Heart left ventricle (tissue), 16 donors: ENCODE measurements around the gene KCND3. TPM values are rescaled to one million over a fixed set of nuclear protein-coding genes. Genes with fewer than 3 reads are reported as not detected.

Source experiments
- ATAC-seq, 4 donors: fragments of 200-7000 bp; cut with Tn5 transposase; one replicate each; pipeline ENCODE4 v1.9.1; 2020 to 2022; ENCODE audit warnings: moderate library complexity in 4 of 4, mild to moderate bottlenecking in 3 of 4, moderate number of reproducible peaks in 1 of 4
- DNase-seq, 5 donors: peaks; one replicate each; pipeline ENCODE4 v3.0.0-alpha.2; 2020
- H3K27ac ChIP-seq, 12 donors: fragments of 200-600 bp; sonication (generic) in 4 of 12; one replicate each; pipeline versions ENCODE4 v1.5.0 to v1.8.0; 2016 to 2022; ENCODE audit warnings: mild to moderate bottlenecking in 2 of 12
- H3K27me3 ChIP-seq, 9 donors: fragments of 200-600 bp; sonication (generic) in 2 of 9; one replicate each; pipeline versions ENCODE4 v1.5.1 to v1.8.0; 2016 to 2022; ENCODE audit warnings: mild to moderate bottlenecking in 3 of 9
- H3K36me3 ChIP-seq, 9 donors: fragments of 200-600 bp; sonication (generic) in 2 of 9; one replicate each; pipeline versions ENCODE4 v1.5.0 to v1.8.0; 2018 to 2022; ENCODE audit warnings: mild to moderate bottlenecking in 2 of 9
- H3K4me1 ChIP-seq, 12 donors: fragments of 200-600 bp; sonication (generic) in 4 of 12; one replicate each; pipeline versions ENCODE4 v1.5.0 to v1.8.0; 2016 to 2022; ENCODE audit warnings: mild to moderate bottlenecking in 3 of 12
- H3K4me3 ChIP-seq, 12 donors: fragments of 200-600 bp; sonication (generic) in 4 of 12; one replicate each; pipeline versions ENCODE4 v1.5.0 to v1.8.0; 2017 to 2022; ENCODE audit warnings: mild to moderate bottlenecking in 9 of 12, moderate library complexity in 4 of 12
- H3K9me3 ChIP-seq, 12 donors: fragments of 200-600 bp; sonication (generic) in 4 of 12; one replicate each; pipeline versions ENCODE4 v1.5.0 to v1.8.0; 2016 to 2022; ENCODE audit warnings: mild to moderate bottlenecking in 1 of 12
- CTCF ChIP-seq, 12 donors: fragments of 200-600 bp; sonication (generic) in 4 of 12; IDR thresholded peaks; one replicate each; pipeline versions ENCODE4 v1.5.0 to v1.8.0; 2018 to 2022; ENCODE audit warnings: antibody characterized with exemption in 12 of 12, mild to moderate bottlenecking in 5 of 12
- POLR2A ChIP-seq, 2 donors: fragments of 450-650 bp; IDR thresholded peaks; one replicate each; pipeline ENCODE4 v1.6.1; 2017; ENCODE audit warnings: antibody characterized with exemption in 2 of 2, mild to moderate bottlenecking in 2 of 2, moderate library complexity in 2 of 2
- WGBS, 4 donors: extraction: QIAGEN DNeasy Blood & Tissue Kit in 2 of 4; methylation state at CpG; one replicate each; pipeline versions ENCODE4 v1.1.5 to v1.1.7; 2013 to 2018; 5-methylcytosine and 5-hydroxymethylcytosine counted together
- intact Hi-C, 10 donors: fragments of 100-400 bp; cut with DNase I; formaldehyde crosslinking; loops; one replicate each; pipeline versions ENCODE4 v1.11.1 to v1.14.2; 2022
- polyA plus RNA-seq, 2 donors: library from polyadenylated mRNA; stranded (reverse); fragments of 200-250 nt; gene quantifications; one replicate each; pipeline ENCODE4 v1.2.3, GENCODE V29; 2013
- total RNA-seq, 9 donors: library from RNA; depleted of rRNA in 2 of 9; stranded (reverse); fragments of >200 nt in 2 of 9; fragmentation: NEBNext Ultra II Directional in 3 of 9; extraction: Animal tissue kit (Norgen Biotek cat#: 25700) in 3 of 9; gene quantifications; one replicate each; pipeline versions ENCODE4 v1.1.0 to v1.2.4, GENCODE V29; 2016 to 2023
- donor health status: ischemic (EF 13 %, LVEDD 7.1; RV severe dilation, severe dysfunction).
- donor health status: healthy with polysubstance abuse.
- donor health status: DM: no; HTN: yes; CAD: no.
- donor health status: DM: no; HTN: no; CAD: no.
- donor health status: ischemic (EF 25% LVEDD 6.9; RV normal size, moderate dysfunction).
- donor health status: ischemic (EF 25% LVEDD 5.7; RV mildly dilated, moderate dysfunction).
- donor health status: healthy.
- donor health status: DM: yes; HTN: yes; CAD: no.
- donor health status: ischemic (EF 35%, LVEDD 5.7; RV mildly dilated, moderate dysfunction).
- donor health status: nonischemic (EF 11% LVEDD 7.7; RV severe dilation, severe dysfunction).
- donor health status: DM: yes; HTN: yes; CAD: no.
- donor health status: PGD.
- donor health status: ischemic (EF 29% LVEDD 5.4; RV normal size, mild dysfunction).
- donor health status: nonischemic (EF 23%, LVEDD 6.1; RV moderate dilation, normal function).

KCND3 gene
- total and polyA plus RNA-seq, 11 donors = 7.2 to 23.0 (median 15.3) TPM

DNA sequence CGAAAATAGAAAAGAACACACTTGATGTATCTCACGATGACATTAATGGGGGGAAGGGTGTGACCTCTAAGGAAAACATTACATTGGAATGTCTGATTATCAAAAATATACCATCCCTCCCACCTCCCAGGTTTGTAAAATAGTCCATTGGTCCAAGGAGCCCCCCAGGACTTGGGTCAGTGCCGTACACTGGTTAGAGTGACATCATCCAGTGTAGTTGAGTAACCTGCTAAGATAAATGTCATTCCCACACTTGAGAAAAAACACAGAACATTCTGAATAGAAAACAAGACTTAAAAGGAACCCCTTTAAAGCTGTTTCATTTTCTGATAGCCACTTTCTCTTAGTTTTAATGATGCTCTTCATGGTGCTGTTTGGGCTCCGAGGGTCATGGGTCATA lies 218.6 kb downstream of the KCND3 start:
- peak in 1 of 4 donors; percentile 23 for ATAC-seq

GRCh38 chr1:111769517-111770146 lies 219.8 kb downstream of the KCND3 start:
- Histone ChIP-seq H3K36me3 (peaks cover 0 to 66% (median 42%) of the 10 kb centered on the region in 9 donors), H3K27ac (no peak overlapping the region)
- 36 to 44% (median 39%) methylated on average over 6 of the region's 6 CpGs for WGBS, 4 donors

More for the DNA sequence above, 218.6 kb downstream of the KCND3 start:
- Histone ChIP-seq H3K27me3 (no peaks in the 10 kb centered on the region), H3K4me1 (peaks cover 0 to 3% (median 0%) of the 10 kb centered on the region in 12 donors), H3K4me3 (no peak overlapping the region), H3K9me3 (no peaks in the 10 kb centered on the region), H3K36me3 (peaks cover 0 to 53% (median 29%) of the 10 kb centered on the region in 9 donors), H3K27ac (peak overlapping the region in 1 of 12 donors; percentile 13)
- TF ChIP-seq CTCF (IDR thresholded peaks at IDR 0.05) (no peak), POLR2A (IDR thresholded peaks at IDR 0.05) (no peak)
- DNase-seq = no peak
- intact Hi-C loops = loop anchor here in 2 of 10 donors (5.0 to 10.0 kb wide), 2 partner anchors 546 to 549 kb away; partner anchors contain the start of gene CHI3L2 (in 1 of the 2)
- 73 to 81% (median 74%) methylated on average over 4 of the region's 4 CpGs for WGBS, 4 donors

GRCh38 chr1:111768625-111769024 lies 220.8 kb downstream of the KCND3 start:
- H3K4me1 ChIP-seq = peaks cover 0 to 3% (median 0%) of the 10 kb centered on the region in 12 donors
- DNase-seq (no peak), ATAC-seq (no peak)
- no peaks in the 10 kb centered on the region for H3K9me3 ChIP-seq
- H3K4me3 ChIP-seq = no peak overlapping the region
- intact Hi-C loops = loop anchor here in 8 of 10 donors (1.0 to 10.0 kb wide), 6 partner anchors 111 to 546 kb away; partner anchors contain the start of gene CHI3L2 (in 2 of the 8)
- H3K27me3 ChIP-seq = no peaks in the 10 kb centered on the region
- peaks cover 0 to 74% (median 52%) of the 10 kb centered on the region in 9 donors for H3K36me3 ChIP-seq
- TF ChIP-seq POLR2A (IDR thresholded peaks at IDR 0.05) = no peak
- no peak overlapping the region for H3K27ac ChIP-seq

More at GRCh38 chr1:111769517-111770146, 219.8 kb downstream of the KCND3 start:
- TF ChIP-seq POLR2A (IDR thresholded peaks at IDR 0.05) = no peak
- TF ChIP-seq CTCF (IDR thresholded peaks at IDR 0.05) = peak; percentile 71 to 89 (median 79)
- peak in 3 of 4 donors; percentile 41 to 48 (median 42) for ATAC-seq
- Histone ChIP-seq H3K4me1 (peaks cover 0 to 3% (median 0%) of the 10 kb centered on the region in 12 donors), H3K9me3 (no peaks in the 10 kb centered on the region), H3K4me3 (no peak overlapping the region), H3K27me3 (no peaks in the 10 kb centered on the region)
- peak in 1 of 5 donors; percentile 31 for DNase-seq
- intact Hi-C loops = loop anchor here in 8 of 10 donors (1.0 to 10.0 kb wide), 6 partner anchors 112 to 547 kb away; partner anchors contain the start of gene CHI3L2 (in 3 of the 8)

DNA sequence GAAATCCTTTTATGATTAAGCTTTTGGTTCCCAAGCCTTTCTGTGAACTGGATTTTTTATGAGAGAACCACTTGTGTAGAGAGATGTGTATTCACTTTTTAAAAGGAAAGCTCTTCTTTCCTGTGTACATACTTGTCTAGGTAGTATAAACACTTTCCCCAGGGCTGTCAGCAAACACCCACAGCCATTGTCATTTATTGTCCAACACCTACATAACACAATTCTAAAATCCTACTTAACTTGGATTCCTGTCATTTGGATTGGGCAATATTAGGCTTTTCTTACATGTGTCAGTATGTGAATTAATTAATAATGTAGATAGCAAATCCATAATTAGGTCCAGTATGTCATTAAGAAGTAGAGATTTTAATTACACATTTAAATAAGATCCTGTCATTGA lies 221.4 kb downstream of the KCND3 start:
- H3K4me1 ChIP-seq = peaks cover 0 to 3% (median 0%) of the 10 kb centered on the region in 12 donors
- intact Hi-C loops = loop anchor here in 8 of 10 donors (2.0 to 10.0 kb wide), 5 partner anchors 111 to 546 kb away; partner anchors contain the start of gene CHI3L2 (in 2 of the 8)
- no peak for ATAC-seq
- DNase-seq = no peak
- TF ChIP-seq CTCF (IDR thresholded peaks at IDR 0.05) = no peak
- TF ChIP-seq POLR2A (IDR thresholded peaks at IDR 0.05) = no peak
- no peak overlapping the region for H3K4me3 ChIP-seq
- H3K27me3 ChIP-seq = no peaks in the 10 kb centered on the region
- peaks cover 0 to 80% (median 58%) of the 10 kb centered on the region in 9 donors for H3K36me3 ChIP-seq
- H3K9me3 ChIP-seq = no peaks in the 10 kb centered on the region
- H3K27ac ChIP-seq = no peak overlapping the region
